Measurements from ENCODE around the gene CLEC2A.
"Not testable (repeated sequence)": the region's sequence is repeated elsewhere in the genome, so short reads cannot be mapped to it uniquely, and the experiment has no call there.

The CLEC2A gene

DNA sequence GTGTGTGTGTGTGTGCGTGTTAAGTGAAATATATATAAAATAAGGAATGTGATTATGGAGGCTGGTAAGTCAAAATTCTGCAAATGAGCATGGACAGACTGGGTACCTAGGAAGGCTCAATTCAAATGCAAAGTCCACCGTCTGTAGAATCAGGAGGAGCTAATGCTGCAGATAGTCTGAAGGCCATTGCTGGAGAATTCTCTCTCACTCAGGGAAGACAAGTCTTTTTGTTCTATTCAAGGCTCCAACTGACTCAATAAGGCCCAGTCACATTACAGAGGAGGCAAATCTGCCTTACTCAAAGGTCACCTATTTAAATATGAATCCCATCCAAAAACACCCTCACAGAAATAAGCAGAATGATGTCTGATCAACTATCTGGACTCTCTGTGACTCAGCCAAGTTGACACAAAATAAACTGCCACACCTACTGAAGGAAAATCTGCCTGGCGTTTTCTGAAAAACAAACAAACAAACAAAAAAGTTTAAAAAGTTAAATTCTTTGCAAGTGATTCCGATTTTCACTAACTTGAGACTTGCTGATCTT, 51.6 kb downstream of the CLEC2A start:
- FAIRE-seq: no peak

DNA sequence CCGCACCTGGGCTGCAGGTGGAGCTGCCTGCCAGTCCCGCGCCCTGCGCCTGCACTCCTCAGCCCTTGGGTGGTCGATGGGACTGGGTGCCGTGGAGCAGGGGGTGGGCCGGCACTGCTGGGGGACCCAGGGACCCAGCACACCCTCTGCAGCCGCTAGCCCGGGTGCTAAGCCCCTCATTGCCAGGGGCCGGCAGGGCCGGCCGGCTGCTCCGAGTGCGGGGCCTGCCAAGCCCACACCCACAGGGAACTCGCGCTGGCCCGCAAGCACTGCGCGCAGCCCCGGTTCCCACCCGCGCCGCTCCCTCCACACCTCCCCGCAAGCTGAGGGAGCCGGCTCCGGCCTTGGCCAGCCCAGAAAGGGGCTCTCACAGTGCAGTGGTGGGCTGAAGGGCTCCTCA, 56.0 kb downstream of the CLEC2A start:
- not testable (repeated sequence) for FAIRE-seq

DNA sequence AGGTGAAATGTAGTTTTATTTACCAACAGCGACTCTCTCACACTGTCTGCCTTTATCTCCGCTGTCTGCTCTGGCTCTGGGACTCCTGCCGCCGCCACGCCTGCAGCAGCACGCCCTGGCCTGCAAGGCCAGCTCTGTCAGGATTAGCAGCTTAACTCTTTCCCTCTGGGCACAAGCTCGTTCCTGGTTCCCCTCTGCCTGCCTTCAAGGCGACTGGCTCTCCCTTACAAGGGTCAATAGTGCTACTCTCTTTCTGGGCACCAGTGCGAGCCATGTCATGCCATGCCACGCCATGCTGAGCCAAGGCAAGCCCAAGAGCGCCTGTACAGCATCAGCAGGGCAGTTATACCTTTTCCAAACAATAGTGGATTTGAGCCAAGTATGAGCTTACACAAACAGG, 59.4 kb downstream of the CLEC2A start:
- no peak for FAIRE-seq

DNA sequence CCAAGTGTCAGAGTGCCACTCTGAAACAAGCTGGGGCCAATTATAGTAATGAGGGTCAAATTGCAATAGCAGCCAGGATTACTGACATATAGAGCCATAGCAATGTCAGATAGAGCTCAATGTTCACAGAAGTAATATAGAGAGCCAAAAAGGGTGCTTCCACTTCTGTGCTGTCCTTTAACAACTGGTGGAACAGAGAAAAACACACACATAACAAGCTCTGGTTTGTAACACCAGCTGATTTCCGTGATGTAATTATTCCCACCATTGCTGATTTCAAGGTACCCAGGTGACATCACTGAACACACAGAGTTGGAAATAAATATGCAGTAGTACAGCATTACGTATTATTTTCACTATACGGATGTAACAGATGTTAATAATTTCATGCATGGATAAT, 60.0 kb downstream of the CLEC2A start:
- FAIRE-seq: no peak

DNA sequence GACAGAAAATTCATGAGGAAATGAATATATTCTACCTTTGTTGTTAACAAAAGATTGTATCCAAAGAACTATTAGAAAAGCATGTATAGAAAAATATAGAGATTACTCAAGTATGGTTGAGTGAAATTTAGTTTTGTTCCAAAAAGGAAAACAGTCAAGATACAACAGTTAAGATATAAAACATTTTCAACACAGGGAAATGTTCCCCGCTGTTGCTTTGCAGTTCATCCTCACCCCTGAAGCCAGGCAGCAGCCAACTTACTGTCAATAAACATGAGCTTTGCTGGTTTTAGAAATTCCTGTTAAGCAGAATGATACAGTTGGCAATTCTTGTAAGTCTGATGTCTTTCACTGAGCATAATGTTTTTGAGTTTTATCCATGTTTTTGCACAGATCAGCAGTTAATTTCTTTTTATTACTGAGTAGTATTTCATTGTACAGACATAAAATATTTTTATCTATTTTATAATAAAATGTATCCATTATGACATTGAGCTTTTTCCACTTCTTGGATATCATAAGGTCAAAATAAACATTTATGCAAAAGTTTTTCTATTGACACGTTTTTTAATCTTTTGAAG, 61.8 kb downstream of the CLEC2A start:
- FAIRE-seq: peak; percentile 92

DNA sequence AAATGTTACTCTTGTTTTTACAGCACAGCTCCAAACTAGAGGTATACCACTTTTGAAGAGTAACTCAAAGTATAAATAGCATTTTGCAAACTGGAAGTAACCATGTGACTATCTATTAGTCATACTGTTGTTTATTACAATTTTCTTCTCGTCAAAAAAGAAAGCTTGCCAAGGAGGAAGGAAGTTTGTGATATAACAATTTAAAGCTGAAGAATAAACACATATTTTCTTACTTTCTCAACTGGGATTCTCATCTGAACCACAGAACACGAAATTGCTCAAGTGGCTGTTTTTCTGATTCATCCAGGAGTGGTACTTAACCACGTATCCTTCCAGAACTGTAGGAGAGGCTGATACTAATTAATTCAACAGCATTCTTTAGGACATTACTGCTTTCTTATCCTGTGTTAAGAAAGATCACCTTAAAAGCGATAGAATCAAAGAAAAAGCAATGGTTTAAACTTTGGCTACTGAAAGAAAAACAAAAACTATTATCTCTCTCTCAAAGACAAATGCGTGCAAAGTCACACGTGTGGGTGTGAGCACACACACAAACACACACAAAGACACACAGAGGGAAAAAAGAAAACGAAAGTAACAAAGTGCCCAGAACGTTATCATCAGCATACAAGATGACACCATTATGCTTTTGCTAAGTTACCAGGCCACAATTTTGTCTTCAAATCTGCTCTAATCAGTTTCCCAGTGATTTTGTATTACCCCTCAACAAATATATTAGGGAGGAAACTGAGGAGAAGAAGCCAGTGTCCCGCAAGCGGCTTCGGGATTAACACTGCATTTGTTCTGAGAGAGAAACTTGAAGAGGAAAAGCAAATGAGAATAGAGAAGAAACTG, 62.6 kb downstream of the CLEC2A start, which contains the start of gene CLEC2B:
TSS of gene CLEC2B (minus strand) at position 48 of the 855 bp plus-strand sequence.
- peak; percentile 74 for FAIRE-seq

DNA sequence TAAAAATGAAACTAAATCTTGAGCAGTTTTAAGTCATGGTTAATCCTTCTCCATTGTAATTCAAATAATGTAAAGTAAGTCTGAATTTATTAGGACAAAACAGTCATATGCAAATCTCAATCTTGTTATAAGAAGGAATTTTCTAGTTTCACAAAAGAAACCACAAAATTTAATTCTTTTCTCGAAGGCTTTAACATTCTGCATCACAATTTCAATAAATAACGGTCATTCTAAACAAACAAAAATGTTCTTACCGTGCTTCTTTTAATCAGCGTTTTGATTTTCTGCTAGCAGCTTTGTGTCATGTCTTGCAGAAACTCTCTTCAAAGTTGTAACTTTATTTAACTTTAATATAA, 63.2 kb downstream of the CLEC2A start:
- FAIRE-seq: no peak

DNA sequence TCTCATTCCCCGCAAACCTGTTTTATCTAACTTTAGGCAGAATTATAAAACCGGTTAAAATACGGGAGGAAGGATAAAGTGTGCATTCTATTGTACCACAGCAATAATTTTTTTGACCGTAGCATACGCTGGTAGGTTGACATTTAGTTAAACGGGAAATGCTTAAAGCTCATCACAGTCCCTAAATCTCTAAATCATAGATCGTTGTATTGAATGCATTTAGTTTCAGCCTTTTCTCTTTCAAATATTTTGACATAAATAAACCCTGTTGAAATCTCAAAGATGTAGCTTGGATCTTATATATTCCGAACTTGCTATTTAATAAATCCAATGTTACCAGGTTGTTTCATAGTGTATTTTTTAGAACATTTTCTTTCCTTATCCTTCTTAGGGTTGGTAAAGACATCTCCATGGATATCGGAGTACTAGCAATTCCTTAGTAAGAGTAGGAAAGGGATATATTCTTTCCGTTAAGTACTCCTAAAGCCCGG, 63.8 kb downstream of the CLEC2A start:
- no peak for FAIRE-seq

DNA sequence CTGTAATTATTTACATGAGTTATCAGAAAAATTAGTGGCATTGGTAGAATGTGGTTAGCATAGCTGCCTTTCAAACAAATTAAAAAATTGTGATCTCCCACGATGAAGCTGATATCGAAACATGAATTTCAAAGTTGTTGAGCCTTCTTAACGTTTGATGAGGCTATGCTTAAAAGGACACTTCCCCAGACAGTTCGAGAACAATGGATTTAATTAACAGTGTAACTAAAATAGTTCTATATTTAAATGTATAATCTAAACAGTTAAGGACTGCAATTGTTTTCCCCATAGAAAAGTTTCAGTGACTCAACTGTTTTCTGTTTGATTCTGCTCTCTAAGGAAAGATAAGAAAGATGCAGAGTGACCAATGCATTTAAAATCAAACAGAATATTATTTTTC, 64.6 kb downstream of the CLEC2A start:
- no peak for FAIRE-seq

DNA sequence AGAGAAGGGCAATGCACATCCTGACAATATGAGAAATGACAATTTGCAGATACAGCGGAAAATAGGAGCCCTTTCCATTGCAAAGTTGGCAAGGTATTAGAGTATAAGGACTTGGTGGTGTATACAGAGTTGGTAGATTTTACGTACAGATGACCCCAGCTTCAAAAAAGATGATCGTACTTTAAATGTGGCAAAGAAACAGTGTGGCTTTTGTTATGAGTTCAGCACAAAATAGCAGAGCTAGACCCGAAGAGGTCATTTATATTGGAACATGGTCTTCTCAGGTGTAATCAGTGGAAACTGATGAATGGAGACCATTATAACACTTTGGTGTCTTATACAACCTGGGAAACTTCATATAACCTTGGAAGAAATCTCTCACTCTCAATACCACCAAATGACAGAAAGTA, 65.3 kb downstream of the CLEC2A start:
- no peak for FAIRE-seq

DNA sequence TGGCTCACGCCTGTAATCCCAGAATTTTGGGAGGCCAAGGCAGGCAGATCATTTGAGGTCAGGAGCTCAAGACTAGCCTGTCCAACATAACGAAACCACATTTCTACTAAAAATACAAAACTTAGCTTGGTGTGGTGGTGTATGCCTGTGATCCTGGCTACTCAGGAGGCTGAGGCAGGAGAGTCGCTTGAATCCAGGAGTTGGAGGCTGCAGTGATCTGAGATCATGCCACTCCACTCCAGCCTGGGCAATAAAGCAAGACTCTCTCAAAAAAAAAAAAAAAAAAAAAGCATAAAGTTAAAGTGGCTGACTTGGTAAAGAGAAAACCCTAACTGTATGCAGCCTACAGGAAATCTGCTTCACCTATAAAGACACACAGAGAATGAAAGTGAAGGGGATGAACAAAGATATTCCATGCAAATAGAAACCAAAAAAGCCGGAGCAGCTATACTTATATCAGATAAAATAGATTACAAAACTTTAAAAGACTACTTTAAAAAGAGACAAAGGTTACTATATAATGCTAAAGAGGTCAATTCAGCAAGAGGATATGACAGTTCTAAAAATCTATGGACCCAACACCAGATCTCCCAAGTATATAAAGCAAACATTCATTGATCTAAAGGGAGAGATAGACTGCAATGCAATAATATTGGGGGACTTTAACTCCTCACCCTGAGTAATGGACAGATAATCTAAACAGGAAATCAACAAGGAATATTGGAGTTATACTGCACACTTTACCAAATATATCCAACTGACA, 67.1 kb downstream of the CLEC2A start:
- FAIRE-seq: no peak

Data from islet of Langerhans (tissue), 1 donor.